NCI-H1694 treated with DMSO at 0.1 percent for 48 hours (cell line): ENCODE measurements around the gene SEPTIN11.
"Not testable (repeated sequence)": the region's sequence is repeated elsewhere in the genome, so short reads cannot be mapped to it uniquely, and the experiment has no call there.

Experiments used
- DNase-seq: peaks from one replicate; lab custom pipeline; 2025; lab: John Stamatoyannopoulos, UW

SEPTIN11 gene

GRCh38 chr4:76952071-76952470, 2.5 kb downstream of the SEPTIN11 start:
- no peak for DNase-seq

- DNase-seq: peak; percentile 24
Measured at GRCh38 chr4:76952656-76953582, 3.4 kb downstream of the SEPTIN11 start.

- no peak for DNase-seq
Measured at GRCh38 chr4:76953956-76954355, 4.4 kb downstream of the SEPTIN11 start.

- DNase-seq: no peak
Measured at GRCh38 chr4:76954489-76954888, 4.9 kb downstream of the SEPTIN11 start.

GRCh38 chr4:76955182-76955581, 5.6 kb downstream of the SEPTIN11 start:
- DNase-seq: no peak

GRCh38 chr4:76957004-76957738, 7.6 kb downstream of the SEPTIN11 start:
- DNase-seq: no peak

GRCh38 chr4:76958891-76959290, 9.3 kb downstream of the SEPTIN11 start:
- no peak for DNase-seq

- no peak for DNase-seq
Measured at GRCh38 chr4:76960014-76960413, 10.5 kb downstream of the SEPTIN11 start.

- no peak for DNase-seq
Measured at GRCh38 chr4:76962406-76963130, 13.0 kb downstream of the SEPTIN11 start.

GRCh38 chr4:76963131-76963750, 13.7 kb downstream of the SEPTIN11 start:
- no peak for DNase-seq

GRCh38 chr4:76963927-76964326, 14.4 kb downstream of the SEPTIN11 start:
- DNase-seq: not testable (repeated sequence)

GRCh38 chr4:76964769-76965168, 15.2 kb downstream of the SEPTIN11 start:
- DNase-seq: no peak

GRCh38 chr4:76965866-76966579, 16.5 kb downstream of the SEPTIN11 start:
- no peak for DNase-seq

- DNase-seq: no peak
Measured at GRCh38 chr4:76968937-76969336, 19.4 kb downstream of the SEPTIN11 start.

GRCh38 chr4:76969495-76969894, 19.9 kb downstream of the SEPTIN11 start:
- DNase-seq: no peak

GRCh38 chr4:76969941-76970529, 20.5 kb downstream of the SEPTIN11 start:
- no peak for DNase-seq

- DNase-seq: no peak
Measured at GRCh38 chr4:76972306-76972705, 22.8 kb downstream of the SEPTIN11 start.

- DNase-seq: no peak
Measured at GRCh38 chr4:76974150-76974549, 24.6 kb downstream of the SEPTIN11 start.

GRCh38 chr4:76977113-76977512, 27.6 kb downstream of the SEPTIN11 start:
- DNase-seq: no peak

- DNase-seq: no peak
Measured at GRCh38 chr4:76977736-76978350, 28.3 kb downstream of the SEPTIN11 start.
